MCF 10A (cell line): Measurements from ENCODE around the gene SPCS1. TPM values are rescaled to one million over a fixed set of nuclear protein-coding genes. Genes with fewer than 3 reads are reported as not detected.

Experiments used
- BruUV-seq: library from RNA; stranded (reverse); fragments of 400-500 nt; replicated peaks from 2 replicates; lab custom pipeline; 2021; lab: Mats Ljungman, UMichigan
- CTCF ChIA-PET: fragments of 300-600 bp; sonication (Branson Sonifier 250); formaldehyde crosslinking; extraction: SDS; loops from one replicate; lab custom pipeline; 2021; ENCODE audit warnings: antibody characterized with exemption, inconsistent platforms; lab: Yijun Ruan, JAX
- POLR2A ChIA-PET: fragments of 300-600, 350-650 bp; sonication (Branson Sonifier 250); formaldehyde crosslinking; extraction: SDS; loops from one replicate; lab custom pipeline; 2020; ENCODE audit warnings: antibody characterized with exemption, inconsistent platforms; lab: Yijun Ruan, JAX
- DNase-seq: peaks from one replicate; pipeline ENCODE4 v3.0.0-alpha.2; 2018; ENCODE audit not compliant: unreplicated experiment
- H3K27ac Mint-ChIP-seq: one replicate; pipeline ENCODE4 v1.8.0; 2022; ENCODE audit warnings: mild to moderate bottlenecking, low read depth, mixed read lengths; ENCODE audit not compliant: unreplicated experiment
- H3K27me3 Mint-ChIP-seq: one replicate; pipeline ENCODE4 v1.8.0; 2022; ENCODE audit warnings: mixed read lengths; ENCODE audit not compliant: insufficient read depth, unreplicated experiment
- H3K36me3 Mint-ChIP-seq: one replicate; pipeline ENCODE4 v1.8.0; 2022; ENCODE audit warnings: mild to moderate bottlenecking, moderate library complexity, mixed read lengths; ENCODE audit not compliant: insufficient read depth, unreplicated experiment
- H3K4me1 Mint-ChIP-seq: one replicate; pipeline ENCODE4 v1.8.0; 2022; ENCODE audit warnings: mixed read lengths; ENCODE audit not compliant: insufficient read depth, unreplicated experiment
- H3K4me3 Mint-ChIP-seq: one replicate; pipeline ENCODE4 v1.8.0; 2022; ENCODE audit warnings: mild to moderate bottlenecking, moderate library complexity, mixed read lengths; ENCODE audit not compliant: unreplicated experiment
- H3K9me3 Mint-ChIP-seq: one replicate; pipeline ENCODE4 v1.8.0; 2022; ENCODE audit warnings: mixed read lengths; ENCODE audit not compliant: unreplicated experiment
- CTCF ChIP-seq: fragments of 200-600 bp; IDR thresholded peaks from one replicate; pipeline ENCODE4 v1.8.0; 2022; ENCODE audit warnings: antibody characterized with exemption, mild to moderate bottlenecking; ENCODE audit not compliant: unreplicated experiment
- intact Hi-C: fragments of 100-400 bp; cut with micrococcal nuclease; formaldehyde crosslinking; loops from 2 replicates; pipeline ENCODE4 v1.14.1; 2022
- total RNA-seq: library from RNA; stranded (reverse); gene quantifications from 2 replicates; pipeline ENCODE4 v1.2.3, GENCODE V29; 2022

The SPCS1 gene
- total RNA-seq, 1 experiment from 2014 or later, result 135 TPM

GRCh38 chr3:52683611-52684010 lies 22.3 kb upstream of the SPCS1 start:
- no peak for TF ChIP-seq CTCF
- BruUV-seq, result no TSS peak
- intact Hi-C loops, result loop anchor here (2.0 kb wide), 1 partner anchor 13 kb away; no protein-coding TSS in a partner anchor
- ChIA-PET POLR2A (interaction anchor here (5.5 to 7.7 kb wide), 3 partner anchors 11 to 21 kb away, joined by 75 to 104 read pairs (median 92); partner anchors contain the start of genes GLT8D1 and SPCS1), CTCF (no interaction called here)
- H3K36me3 Mint-ChIP-seq, result peaks cover 52% of the 10 kb centered on the region
- H3K4me1 Mint-ChIP-seq, result peaks cover 43% of the 10 kb centered on the region
- no peaks in the 10 kb centered on the region for H3K27me3 Mint-ChIP-seq
- peak; percentile 46 for DNase-seq
- no peaks in the 10 kb centered on the region for H3K9me3 Mint-ChIP-seq
- peak overlapping the region; percentile 99 for H3K4me3 Mint-ChIP-seq
- peak overlapping the region; percentile 99 for H3K27ac Mint-ChIP-seq

- BruUV-seq, result no TSS peak
- Mint-ChIP-seq H3K27me3 (no peaks in the 10 kb centered on the region), H3K36me3 (peaks cover 52% of the 10 kb centered on the region), H3K4me1 (peaks cover 41% of the 10 kb centered on the region), H3K9me3 (no peaks in the 10 kb centered on the region), H3K4me3 (peak overlapping the region; percentile 99), H3K27ac (peak overlapping the region; percentile 99)
- DNase-seq, result no peak
- ChIA-PET POLR2A (interaction anchor here (0.7 to 7.7 kb wide), 9 partner anchors 12 to 405 kb away, joined by 3 to 104 read pairs (median 5); partner anchors contain the start of genes GLT8D1, SPCS1 and UQCC5), CTCF (interaction anchor here (1.0 kb wide), 1 partner anchor 256 kb away, joined by 3 read pairs; no protein-coding TSS in a partner anchor)
- no peak for TF ChIP-seq CTCF
- intact Hi-C loops, result loop anchor here (2.0 kb wide), 1 partner anchor 13 kb away; no protein-coding TSS in a partner anchor
These were observed 21.7 kb upstream of the SPCS1 start for GRCh38 chr3:52684184-52684583.

GRCh38 chr3:52685285-52685708 lies 20.6 kb upstream of the SPCS1 start:
- ChIA-PET POLR2A (interaction anchor here (0.5 to 7.7 kb wide), 14 partner anchors 12 to 1146 kb away, joined by 3 to 104 read pairs (median 4); partner anchors contain the start of genes GLT8D1, RPL29, SPCS1 and UQCC5), CTCF (interaction anchor here (0.7 to 1.0 kb wide), 2 partner anchors 17 to 257 kb away, joined by 3 read pairs; no protein-coding TSS in a partner anchor)
- Mint-ChIP-seq H3K4me3 (peak overlapping the region; percentile 99), H3K9me3 (no peaks in the 10 kb centered on the region), H3K27ac (peak overlapping the region; percentile 99), H3K27me3 (no peaks in the 10 kb centered on the region), H3K4me1 (peaks cover 31% of the 10 kb centered on the region), H3K36me3 (peaks cover 55% of the 10 kb centered on the region)
- no TSS peak for BruUV-seq
- peak; percentile 67 for DNase-seq
- intact Hi-C loops, result loop anchor here (2.0 kb wide), 1 partner anchor 14 kb away; no protein-coding TSS in a partner anchor
- TF ChIP-seq CTCF, result no peak
